Effector memory CD8-positive, alpha-beta T cell (primary cell): ENCODE data around the gene ABCC4.

Experiments used
- ATAC-seq: fragments of 150-1000 bp; cut with Tn5 transposase; replicated peaks from 2 replicates; pipeline ENCODE4 v1.10.0; 2021; ENCODE audit warnings: mild to moderate bottlenecking, moderate library complexity
- DNase-seq, 3 experiments: peaks; one replicate each; pipeline ENCODE4 v3.0.0; 2021
- H3K27ac Mint-ChIP-seq, 2 donors: one replicate each; pipeline ENCODE4 v1.8.0; 2022; ENCODE audit warnings: mild to moderate bottlenecking in 2 of 2, mixed read lengths in 2 of 2, moderate library complexity in 2 of 2
- H3K27me3 Mint-ChIP-seq, 2 donors: one replicate each; pipeline ENCODE4 v1.8.0; 2022; ENCODE audit warnings: mixed read lengths in 2 of 2
- H3K36me3 Mint-ChIP-seq: one replicate; pipeline ENCODE4 v1.8.0; 2022; ENCODE audit warnings: mild to moderate bottlenecking, moderate library complexity, mixed read lengths; ENCODE audit not compliant: insufficient read depth
- H3K4me1 Mint-ChIP-seq, 2 donors: one replicate each; pipeline ENCODE4 v1.8.0; 2022; ENCODE audit warnings: low read depth in 2 of 2, mixed read lengths in 2 of 2
- H3K4me3 Mint-ChIP-seq, 2 donors: one replicate each; pipeline ENCODE4 v1.8.0; 2022; ENCODE audit warnings: mild to moderate bottlenecking in 2 of 2, mixed read lengths in 2 of 2, moderate library complexity in 2 of 2
- H3K9me3 Mint-ChIP-seq, 2 donors: one replicate each; pipeline ENCODE4 v1.8.0; 2022; ENCODE audit warnings: mixed read lengths in 2 of 2

The ABCC4 gene

DNA sequence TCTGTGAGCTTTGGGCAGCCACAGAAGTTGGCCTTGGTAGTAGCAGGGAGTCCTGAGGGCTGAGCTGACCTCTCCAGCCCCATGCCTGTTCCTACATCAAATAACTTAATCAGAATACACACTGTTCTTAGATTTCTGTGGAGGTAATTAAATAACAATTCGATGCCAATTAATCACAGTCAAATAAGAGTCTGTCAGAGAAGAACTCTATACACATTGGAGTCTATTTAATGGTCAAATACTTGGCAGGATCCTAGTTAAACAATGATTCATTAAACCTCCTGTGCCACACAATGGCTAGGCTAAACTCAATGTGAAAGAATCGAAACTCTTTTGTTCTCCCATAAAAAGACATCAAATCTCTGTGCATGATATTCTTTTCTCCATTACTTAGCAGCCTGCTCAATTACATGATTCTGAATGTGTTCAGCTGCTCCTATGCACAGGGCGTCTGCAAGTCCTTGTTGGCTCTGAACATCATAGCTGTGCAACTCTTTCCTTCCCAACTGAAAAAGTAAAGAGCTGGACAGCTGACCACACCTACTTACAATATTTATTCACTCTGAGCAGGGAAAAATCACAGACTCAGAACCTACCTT, 173.1 kb downstream of the ABCC4 start:
- H3K4me3 Mint-ChIP-seq = no peak overlapping the region

DNA sequence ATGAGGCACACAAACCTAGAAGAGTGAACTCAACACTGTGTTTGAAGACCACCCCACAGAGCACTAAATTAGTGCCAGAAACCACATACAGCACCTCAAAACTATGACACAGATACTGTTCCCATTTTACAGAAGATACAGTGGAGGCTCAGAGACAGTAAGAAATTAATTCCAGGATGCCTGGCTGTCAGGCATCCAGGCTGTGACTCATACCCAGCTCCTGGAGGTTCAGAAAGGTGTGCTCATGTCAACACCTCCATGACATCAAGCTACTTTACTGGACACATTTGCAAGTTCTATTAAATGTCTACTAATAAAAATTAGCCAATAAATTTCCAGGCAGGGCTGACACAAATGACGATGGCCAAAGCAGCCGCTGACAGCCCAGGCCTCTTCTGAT, 176.3 kb downstream of the ABCC4 start:
- ATAC-seq (no peak), DNase-seq (no peak)
- Mint-ChIP-seq H3K36me3 (peaks cover 4% of the 10 kb centered on the region), H3K4me1 (peaks cover 0 to 3% of the 10 kb centered on the region in 2 donors), H3K27me3 (no peaks in the 10 kb centered on the region), H3K27ac (no peak overlapping the region), H3K9me3 (no peaks in the 10 kb centered on the region), H3K4me3 (no peak overlapping the region)

More for the DNA sequence above, 173.1 kb downstream of the ABCC4 start:
- DNase-seq = no peak
- Mint-ChIP-seq H3K36me3 (peaks cover 4% of the 10 kb centered on the region), H3K27me3 (no peaks in the 10 kb centered on the region), H3K27ac (no peak overlapping the region), H3K4me1 (no peaks in the 10 kb centered on the region), H3K9me3 (no peaks in the 10 kb centered on the region)
- no peak for ATAC-seq

DNA sequence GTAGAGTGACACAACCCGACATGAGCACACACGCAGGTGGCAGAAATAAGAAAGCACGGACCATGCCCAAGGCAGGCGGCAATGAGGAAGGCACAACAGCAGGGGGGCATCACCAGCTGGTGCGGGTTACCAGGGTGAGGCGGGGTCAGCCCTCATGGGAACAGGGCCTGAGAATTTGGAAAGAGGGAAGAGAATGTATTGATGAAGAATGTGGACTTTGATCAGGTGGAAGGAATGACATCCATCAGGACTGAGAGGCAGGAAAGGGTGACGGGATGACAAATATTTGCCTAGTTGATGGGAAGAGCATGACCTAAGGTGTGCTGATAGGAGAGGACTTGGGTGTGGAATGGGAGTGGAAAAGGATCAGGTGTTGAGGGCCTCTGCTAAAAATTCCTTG, 177.5 kb downstream of the ABCC4 start:
- Mint-ChIP-seq H3K4me3 (no peak overlapping the region), H3K27ac (no peak overlapping the region), H3K9me3 (no peaks in the 10 kb centered on the region), H3K36me3 (no peaks in the 10 kb centered on the region), H3K27me3 (no peaks in the 10 kb centered on the region), H3K4me1 (peaks cover 0 to 3% of the 10 kb centered on the region in 2 donors)
- ATAC-seq = no peak
- DNase-seq = no peak

- DNase-seq (no peak), ATAC-seq (no peak)
- H3K4me3 Mint-ChIP-seq = no peak overlapping the region
- peaks cover 0 to 3% of the 10 kb centered on the region in 2 donors for H3K4me1 Mint-ChIP-seq
- H3K36me3 Mint-ChIP-seq = no peaks in the 10 kb centered on the region
- no peaks in the 10 kb centered on the region for H3K9me3 Mint-ChIP-seq
- no peaks in the 10 kb centered on the region for H3K27me3 Mint-ChIP-seq
- no peak overlapping the region for H3K27ac Mint-ChIP-seq
These were observed 179.2 kb downstream of the ABCC4 start for GRCh38 chr13:95122063-95122462.

GRCh38 chr13:95121516-95121915, 179.7 kb downstream of the ABCC4 start:
- DNase-seq (no peak), ATAC-seq (no peak)
- Mint-ChIP-seq H3K27me3 (no peaks in the 10 kb centered on the region), H3K9me3 (no peaks in the 10 kb centered on the region), H3K36me3 (no peaks in the 10 kb centered on the region), H3K27ac (no peak overlapping the region), H3K4me3 (no peak overlapping the region), H3K4me1 (peaks cover 0 to 3% of the 10 kb centered on the region in 2 donors)

DNA sequence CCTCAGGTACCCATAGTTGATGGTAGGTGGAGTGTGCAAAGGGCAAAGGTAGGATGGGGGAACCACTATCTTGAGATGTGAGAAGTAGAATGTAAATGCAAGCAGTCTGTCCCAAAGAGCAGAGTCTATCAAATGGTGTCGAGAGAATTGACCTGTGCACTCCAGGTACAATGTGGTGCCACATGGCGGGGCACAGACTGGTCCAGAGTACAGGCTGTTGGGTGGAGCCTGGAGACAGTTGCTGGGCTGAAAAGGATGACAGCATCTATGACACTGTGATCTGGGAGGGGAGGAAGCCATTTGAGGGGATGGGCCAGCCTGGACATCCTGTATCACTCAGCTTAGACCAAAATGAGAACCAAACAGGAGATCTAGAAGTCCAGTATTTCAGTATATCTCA, 180.6 kb downstream of the ABCC4 start:
- H3K36me3 Mint-ChIP-seq = no peaks in the 10 kb centered on the region
- H3K27ac Mint-ChIP-seq = peak overlapping the region in 1 of 2 donors; percentile 11
- H3K4me3 Mint-ChIP-seq = no peak overlapping the region
- no peaks in the 10 kb centered on the region for H3K9me3 Mint-ChIP-seq
- no peaks in the 10 kb centered on the region for H3K27me3 Mint-ChIP-seq
- H3K4me1 Mint-ChIP-seq = peaks cover 0 to 3% of the 10 kb centered on the region in 2 donors
- ATAC-seq (no peak), DNase-seq (no peak)

DNA sequence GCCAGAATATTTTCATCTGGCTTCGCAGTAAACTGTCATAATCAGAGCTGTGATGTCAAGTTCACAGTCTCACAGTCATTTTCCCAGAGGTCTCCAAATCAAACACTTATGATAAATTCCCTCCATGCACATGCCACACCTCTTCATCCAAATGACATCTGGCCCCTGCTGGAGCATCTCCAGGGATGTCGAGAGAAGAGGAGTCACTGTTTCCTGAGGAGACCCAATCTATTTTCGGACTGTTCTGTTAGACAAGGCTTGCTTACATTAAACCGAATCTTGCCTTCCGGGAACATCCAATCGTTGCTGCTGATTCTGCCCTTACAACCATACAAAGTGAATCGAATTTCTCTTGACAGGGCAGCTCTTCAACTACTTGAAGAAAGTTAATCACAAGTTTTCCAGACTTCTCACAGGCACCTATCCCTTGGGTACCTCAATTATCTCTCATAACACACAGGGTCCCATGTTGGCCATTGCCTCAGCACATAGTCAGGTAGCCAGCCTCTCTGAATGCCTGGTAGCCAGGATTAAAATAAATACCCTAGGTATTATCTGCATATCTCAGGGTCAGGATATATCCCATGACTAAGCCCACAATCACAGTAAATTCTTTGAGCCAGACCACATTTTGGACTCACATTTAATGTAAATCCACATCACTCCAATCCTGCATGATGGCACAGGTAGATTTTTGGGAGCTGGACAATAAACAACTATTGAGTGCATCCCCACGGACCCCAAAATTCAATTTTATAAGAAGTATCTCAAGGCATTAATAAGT, 182.5 kb downstream of the ABCC4 start:
- Mint-ChIP-seq H3K9me3 (no peaks in the 10 kb centered on the region), H3K36me3 (no peaks in the 10 kb centered on the region), H3K27me3 (no peaks in the 10 kb centered on the region), H3K27ac (peak overlapping the region in 1 of 2 donors; percentile 12), H3K4me1 (peaks cover 0 to 3% of the 10 kb centered on the region in 2 donors), H3K4me3 (no peak overlapping the region)
- ATAC-seq (no peak), DNase-seq (no peak)

DNA sequence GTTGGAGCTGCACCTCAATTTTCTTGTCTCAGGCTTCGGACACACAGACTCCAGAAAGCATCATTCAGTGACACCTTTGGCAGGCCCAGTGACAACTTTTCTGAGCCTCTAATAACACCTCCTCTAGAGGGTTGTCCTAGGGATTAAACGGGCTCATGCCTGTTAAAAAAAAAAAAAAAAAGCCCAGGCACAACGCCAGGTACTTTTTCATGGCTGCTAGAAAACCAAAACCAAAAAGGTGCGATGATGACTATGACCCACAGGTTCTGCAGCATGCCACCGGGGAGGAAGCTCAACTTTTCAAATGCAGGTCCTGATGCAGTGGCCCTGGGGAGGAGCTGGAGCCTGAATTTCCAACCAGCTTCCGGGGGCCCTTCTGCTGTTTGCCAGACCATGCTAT, 184.2 kb downstream of the ABCC4 start:
- no peaks in the 10 kb centered on the region for H3K36me3 Mint-ChIP-seq
- H3K27me3 Mint-ChIP-seq = no peaks in the 10 kb centered on the region
- H3K9me3 Mint-ChIP-seq = no peaks in the 10 kb centered on the region

DNA sequence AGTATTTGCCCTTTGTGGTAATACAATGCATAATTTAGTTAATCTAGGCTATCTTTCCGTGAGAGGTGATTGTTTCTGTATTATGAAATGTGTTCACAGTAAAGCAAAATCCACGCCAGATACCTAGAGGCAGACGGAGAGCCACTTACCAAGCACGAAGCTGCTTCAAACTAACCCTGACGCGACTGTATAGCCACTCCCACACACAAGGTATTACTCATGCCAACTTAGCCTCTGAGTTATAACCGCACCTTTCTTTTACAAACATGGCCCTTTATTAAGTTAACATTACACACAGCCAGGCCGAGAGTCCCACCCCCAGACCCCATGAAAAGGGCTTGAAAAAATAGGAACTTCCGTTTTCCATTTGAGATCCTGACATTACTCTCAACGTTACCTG, 185.7 kb downstream of the ABCC4 start:
- H3K4me1 Mint-ChIP-seq = no peaks in the 10 kb centered on the region
- ATAC-seq = no peak
- no peak overlapping the region for H3K4me3 Mint-ChIP-seq
- H3K27me3 Mint-ChIP-seq = no peaks in the 10 kb centered on the region
- no peak for DNase-seq
- H3K27ac Mint-ChIP-seq = no peak overlapping the region
- no peaks in the 10 kb centered on the region for H3K9me3 Mint-ChIP-seq
- no peaks in the 10 kb centered on the region for H3K36me3 Mint-ChIP-seq

More for the DNA sequence above, 184.2 kb downstream of the ABCC4 start:
- peaks cover 0 to 3% of the 10 kb centered on the region in 2 donors for H3K4me1 Mint-ChIP-seq
- no peak for DNase-seq
- no peak for ATAC-seq
- no peak overlapping the region for H3K4me3 Mint-ChIP-seq
- H3K27ac Mint-ChIP-seq = no peak overlapping the region

DNA sequence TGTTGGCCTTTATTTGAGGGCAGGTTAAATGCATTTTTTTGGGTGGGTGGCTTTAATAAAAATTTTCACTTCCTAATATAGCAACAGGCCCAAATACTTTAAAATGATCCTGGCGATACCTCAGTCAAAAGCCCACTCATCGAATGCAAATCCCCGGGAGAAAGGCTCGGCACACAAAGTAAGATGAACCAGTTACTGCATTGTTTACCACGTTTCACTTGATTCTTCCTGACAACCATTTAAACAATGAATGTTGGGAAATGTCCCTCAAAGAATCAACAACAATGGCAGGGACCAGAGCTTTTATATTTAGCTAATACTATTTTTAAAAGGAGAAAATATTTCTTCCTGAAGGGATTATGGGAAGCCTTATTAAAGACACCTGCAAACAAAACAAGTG, 187.7 kb downstream of the ABCC4 start:
- no peaks in the 10 kb centered on the region for H3K4me1 Mint-ChIP-seq
- H3K9me3 Mint-ChIP-seq = no peaks in the 10 kb centered on the region
- ATAC-seq = no peak
- H3K4me3 Mint-ChIP-seq = no peak overlapping the region
- H3K27me3 Mint-ChIP-seq = no peaks in the 10 kb centered on the region
- no peak for DNase-seq
- peaks cover 4% of the 10 kb centered on the region for H3K36me3 Mint-ChIP-seq
- no peak overlapping the region for H3K27ac Mint-ChIP-seq

GRCh38 chr13:95112883-95113282, 188.4 kb downstream of the ABCC4 start:
- H3K27me3 Mint-ChIP-seq = no peaks in the 10 kb centered on the region
- no peak for ATAC-seq

GRCh38 chr13:95111608-95112007, 189.6 kb downstream of the ABCC4 start:
- Mint-ChIP-seq H3K4me1 (no peaks in the 10 kb centered on the region), H3K36me3 (peaks cover 4% of the 10 kb centered on the region), H3K4me3 (no peak overlapping the region), H3K9me3 (no peaks in the 10 kb centered on the region), H3K27ac (no peak overlapping the region), H3K27me3 (no peaks in the 10 kb centered on the region)
- no peak for ATAC-seq
- no peak for DNase-seq

More at GRCh38 chr13:95112883-95113282, 188.4 kb downstream of the ABCC4 start:
- H3K36me3 Mint-ChIP-seq = peaks cover 4% of the 10 kb centered on the region
- no peak overlapping the region for H3K4me3 Mint-ChIP-seq
- H3K4me1 Mint-ChIP-seq = no peaks in the 10 kb centered on the region
- H3K27ac Mint-ChIP-seq = peak overlapping the region in 1 of 2 donors; percentile 16
- no peaks in the 10 kb centered on the region for H3K9me3 Mint-ChIP-seq
- no peak for DNase-seq

DNA sequence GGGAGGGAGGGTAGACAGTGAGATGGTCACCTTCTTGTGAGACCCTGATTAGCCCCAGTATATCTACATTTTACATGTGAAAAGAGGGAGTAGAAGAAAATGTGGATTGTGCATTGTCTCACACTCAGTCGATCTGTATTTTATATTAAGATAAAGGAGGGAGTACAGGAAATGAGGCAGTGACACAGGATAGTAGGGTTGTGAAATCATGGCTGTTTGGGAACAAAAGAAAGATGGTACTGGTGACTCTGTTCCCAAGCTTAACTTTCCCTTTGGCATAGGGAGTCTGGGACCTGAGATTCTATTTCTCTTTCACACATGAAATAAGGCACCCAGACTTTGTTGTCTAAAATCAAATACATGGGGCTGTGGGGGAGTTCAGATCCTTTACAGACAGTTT, 194.7 kb downstream of the ABCC4 start:
- Mint-ChIP-seq H3K4me1 (no peaks in the 10 kb centered on the region), H3K9me3 (no peaks in the 10 kb centered on the region), H3K4me3 (no peak overlapping the region), H3K27me3 (no peaks in the 10 kb centered on the region), H3K36me3 (peaks cover 10% of the 10 kb centered on the region), H3K27ac (no peak overlapping the region)
- ATAC-seq (no peak), DNase-seq (no peak)
